H1 (cell line): Measurements from ENCODE around the gene C5orf46. TPM values are rescaled to one million over a fixed set of nuclear protein-coding genes. Genes with fewer than 3 reads are reported as not detected.

ENCODE experiments used
- CTCF ChIA-PET: fragments of 300-600 bp; sonication (Branson Sonifier 250); formaldehyde crosslinking; loops from one replicate; lab custom pipeline; 2021; ENCODE audit not compliant: partially characterized antibody; lab: Charles Lee
- POLR2A ChIA-PET: fragments of 300-600 bp; sonication (Branson Sonifier 250); formaldehyde crosslinking; loops from one replicate; lab custom pipeline; 2021; ENCODE audit warnings: inconsistent platforms; ENCODE audit not compliant: partially characterized antibody; lab: Charles Lee
- DNase-seq, 2 experiments: peaks; one replicate each; pipeline versions ENCODE4 v3.0.0 to v3.0.0-alpha.2; 2010 to 2022; ENCODE audit warnings: low spot score in 2 of 2, low read depth in 1 of 2, mixed read lengths in 1 of 2
- FAIRE-seq: peaks from 2 replicates; lab custom pipeline; 2011; peaks lifted over from hg19 to GRCh38; lab: Jason Lieb, UNC
- H2AFZ ChIP-seq: 2 replicates; pipeline ENCODE4 v1.8.1; 2012; ENCODE audit warnings: low read length, inconsistent platforms
- H2AK5ac ChIP-seq: 2 replicates; pipeline ENCODE4 v1.6.1; 2013; ENCODE audit warnings: low read depth, low read length
- H2BK120ac ChIP-seq: replicated peaks from 2 replicates; pipeline ENCODE3; 2013; ENCODE audit warnings: low read depth, low read length, inconsistent platforms
- H2BK12ac ChIP-seq: 2 replicates; pipeline ENCODE4 v1.6.1; 2013; ENCODE audit warnings: low read depth, low read length
- H2BK15ac ChIP-seq: 2 replicates; pipeline ENCODE4 v1.6.1; 2013; ENCODE audit warnings: low read length
- H2BK20ac ChIP-seq: 2 replicates; pipeline ENCODE4 v1.6.1; 2013; ENCODE audit warnings: low read length
- H2BK5ac ChIP-seq: 2 replicates; pipeline ENCODE4 v1.6.1; 2013; ENCODE audit warnings: low read depth, low read length
- H3K14ac ChIP-seq: 2 replicates; pipeline ENCODE4 v1.6.1; 2013; ENCODE audit warnings: inconsistent platforms; ENCODE audit not compliant: insufficient read length
- H3K18ac ChIP-seq: 2 replicates; pipeline ENCODE4 v1.6.1; 2013; ENCODE audit warnings: low read length; ENCODE audit errors: extremely low read depth
- H3K23ac ChIP-seq: 2 replicates; pipeline ENCODE4 v1.6.1; 2013; ENCODE audit warnings: inconsistent platforms; ENCODE audit not compliant: insufficient read length
- H3K23me2 ChIP-seq: 2 replicates; pipeline ENCODE4 v1.6.1; 2013; ENCODE audit warnings: low read depth, low read length
- H3K27ac ChIP-seq: 2 replicates; pipeline ENCODE4 v1.6.1; 2011; ENCODE audit warnings: low read depth, low read length, inconsistent platforms
- H3K27me3 ChIP-seq, 4 experiments: replicated peaks in 1 of 4; 1 replicate in 1 of 4; 2 replicates in 3 of 4; pipeline versions ENCODE4 v1.6.1 to v1.8.1; 2011 to 2013; ENCODE audit warnings: low read length in 3 of 4, mild to moderate bottlenecking in 3 of 4, inconsistent platforms in 2 of 4, mixed read lengths in 2 of 4, moderate library complexity in 1 of 4; ENCODE audit not compliant: control insufficient read depth in 3 of 4, insufficient read depth in 3 of 4; ENCODE audit errors: extremely low read depth in 1 of 4
- H3K36me3 ChIP-seq, 4 experiments: 2 replicates each; pipeline versions ENCODE4 v1.6.1 to v1.8.1; 2011 to 2013; ENCODE audit warnings: mild to moderate bottlenecking in 4 of 4, low read length in 3 of 4, moderate library complexity in 2 of 4, control low read depth in 1 of 4, inconsistent platforms in 1 of 4; ENCODE audit not compliant: insufficient read depth in 4 of 4, control insufficient read depth in 2 of 4
- H3K4ac ChIP-seq: replicated peaks from 2 replicates; pipeline ENCODE3; 2013; ENCODE audit warnings: low read length, low read depth, mixed read lengths, inconsistent platforms; ENCODE audit not compliant: insufficient read length
- H3K4me1 ChIP-seq, 4 experiments: replicated peaks in 1 of 4; 1 replicate in 1 of 4; 2 replicates in 3 of 4; pipeline versions ENCODE4 v1.6.1 to v1.8.1; 2011 to 2013; ENCODE audit warnings: low read length in 3 of 4, inconsistent platforms in 2 of 4, mixed read lengths in 1 of 4; ENCODE audit not compliant: insufficient read depth in 4 of 4, control insufficient read depth in 3 of 4
- H3K4me2 ChIP-seq, 2 experiments: 2 replicates each; pipeline versions ENCODE4 v1.6.1 to v1.8.1; 2011 to 2013; ENCODE audit warnings: low read depth in 2 of 2, low read length in 2 of 2, control low read depth in 1 of 2, inconsistent platforms in 1 of 2, mild to moderate bottlenecking in 1 of 2; ENCODE audit not compliant: insufficient read depth in 1 of 2
- H3K4me3 ChIP-seq, 4 experiments: fragments of 200-600, 300-600 bp in 1 of 4; sonication (generic), shearing (Covaris generic), sonication (Bioruptor Twin) in 1 of 4; 2 replicates each; pipeline versions ENCODE4 v1.5.1 to v1.8.1; 2011 to 2016; ENCODE audit warnings: low read length in 4 of 4, low read depth in 3 of 4, control low read depth in 2 of 4, inconsistent platforms in 2 of 4, mild to moderate bottlenecking in 2 of 4, mixed read lengths in 1 of 4, moderate library complexity in 1 of 4; ENCODE audit not compliant: insufficient read depth in 2 of 4; ENCODE audit errors: extremely low read depth in 1 of 4
- H3K56ac ChIP-seq: replicated peaks from 2 replicates; pipeline ENCODE3; 2013; ENCODE audit warnings: low read depth, mild to moderate bottlenecking, mixed read lengths, low read length, inconsistent platforms; ENCODE audit not compliant: insufficient read length
- H3K79me1 ChIP-seq: 2 replicates; pipeline ENCODE4 v1.6.1; 2013; ENCODE audit warnings: low read depth, low read length, control low read depth
- H3K79me2 ChIP-seq, 2 experiments: 2 replicates each; pipeline versions ENCODE4 v1.6.1 to v1.8.1; 2012 to 2013; ENCODE audit warnings: low read length in 2 of 2, mild to moderate bottlenecking in 2 of 2, inconsistent platforms in 1 of 2; ENCODE audit not compliant: insufficient read depth in 2 of 2, control insufficient read depth in 1 of 2
- H3K9ac ChIP-seq, 4 experiments: replicated peaks in 1 of 4; 1 replicate in 1 of 4; 2 replicates in 3 of 4; pipeline versions ENCODE4 v1.6.1 to v1.8.1; 2011 to 2013; ENCODE audit warnings: low read depth in 3 of 4, low read length in 3 of 4, control low read depth in 2 of 4, mild to moderate bottlenecking in 2 of 4, moderate library complexity in 2 of 4, inconsistent platforms in 1 of 4; ENCODE audit errors: extremely low read depth in 1 of 4
- H3K9me3 ChIP-seq, 2 experiments: 2 replicates each; pipeline versions ENCODE4 v1.6.1 to v1.8.1; 2012 to 2013; ENCODE audit warnings: mild to moderate bottlenecking in 2 of 2, moderate library complexity in 2 of 2, control low read depth in 1 of 2, inconsistent platforms in 1 of 2, low read depth in 1 of 2, low read length in 1 of 2, mixed read lengths in 1 of 2; ENCODE audit not compliant: insufficient read depth in 2 of 2
- H4K20me1 ChIP-seq, 2 experiments: replicated peaks in 1 of 2; 2 replicates each; pipeline versions ENCODE3 to v1.8.1; 2011 to 2013; ENCODE audit warnings: inconsistent platforms in 2 of 2, low read length in 2 of 2, mild to moderate bottlenecking in 1 of 2; ENCODE audit not compliant: insufficient read depth in 2 of 2, control insufficient read depth in 1 of 2
- H4K5ac ChIP-seq: 2 replicates; pipeline ENCODE4 v1.6.1; 2013; ENCODE audit warnings: low read length, low read depth, mixed read lengths, inconsistent platforms; ENCODE audit not compliant: insufficient read length
- H4K8ac ChIP-seq: 2 replicates; pipeline ENCODE4 v1.8.0; 2013; ENCODE audit warnings: mild to moderate bottlenecking, moderate library complexity, low read length, inconsistent platforms; ENCODE audit not compliant: insufficient read depth; ENCODE audit errors: extremely low read depth
- H4K91ac ChIP-seq: replicated peaks from 2 replicates; pipeline ENCODE3; 2013; ENCODE audit warnings: low read length, mixed read lengths, inconsistent platforms; ENCODE audit not compliant: insufficient read length
- CHD2 ChIP-seq: IDR thresholded peaks from 2 replicates; pipeline ENCODE4 v1.6.1; 2012; ENCODE audit warnings: low read length, improper control_type of control experiment
- FOSL1 ChIP-seq: IDR thresholded peaks from 2 replicates; pipeline ENCODE4 v1.6.1; 2011; ENCODE audit warnings: mild to moderate bottlenecking, low read depth, low read length, moderate library complexity; ENCODE audit not compliant: insufficient read depth
- KDM1A ChIP-seq: fragments of 200-600, 300-600 bp; sonication (generic); IDR thresholded peaks from 2 replicates; pipeline ENCODE4 v1.7.1; 2016; ENCODE audit warnings: mild to moderate bottlenecking, low read length, borderline replicate concordance
- MAFK ChIP-seq: IDR thresholded peaks from 2 replicates; pipeline ENCODE4 v1.6.1; 2012; ENCODE audit warnings: low read depth, mild to moderate bottlenecking, improper control_type of control experiment, low read length
- POLR2A ChIP-seq, 2 experiments: IDR thresholded peaks; 1 replicate in 1 of 2; 2 replicates in 1 of 2; pipeline ENCODE4 v1.6.1; 2011; ENCODE audit warnings: low read depth in 2 of 2, low read length in 2 of 2, mild to moderate bottlenecking in 2 of 2; ENCODE audit errors: control extremely low read depth in 1 of 2
- POLR2AphosphoS5 ChIP-seq: IDR thresholded peaks from 2 replicates; pipeline ENCODE4 v1.6.1; 2011; ENCODE audit warnings: low read depth, low read length
- TAF1 ChIP-seq: IDR thresholded peaks from 2 replicates; pipeline ENCODE4 v1.6.1; 2011; ENCODE audit warnings: mild to moderate bottlenecking, low read depth, low read length
- WGBS, 2 experiments: shearing (Covaris generic) in 1 of 2; methylation state at CpG; one replicate each; pipeline versions ENCODE4 v1.1.6 to v1.1.7; 2013 to 2015; ENCODE audit warnings: low lambda C conversion rate in 2 of 2, mixed read lengths in 2 of 2, inconsistent platforms in 1 of 2, low coverage in 1 of 2, missing lambda C conversion rate in 1 of 2; ENCODE audit not compliant: insufficient replicate concordance in 2 of 2, insufficient coverage in 1 of 2, insufficient read length in 1 of 2; ENCODE audit errors: extremely low coverage in 1 of 2, missing lambda C conversion rate in 1 of 2; 5-methylcytosine and 5-hydroxymethylcytosine counted together
- polyA plus RNA-seq, 7 experiments: library from polyadenylated mRNA; depleted of rRNA in 3 of 7; stranded (reverse) in 5 of 7; unstranded in 2 of 7; fragments of >200 nt in 5 of 7; fragments of 200-250 nt in 2 of 7; gene quantifications; 1 replicate in 5 of 7; 2 replicates in 1 of 7; 4 replicates in 1 of 7; pipeline versions ENCODE4 v1.2.1 to v1.2.3, GENCODE V29; 2011 to 2013; ENCODE audit warnings: missing spikeins in 2 of 7, mixed read lengths in 2 of 7
- total RNA-seq: library from RNA; stranded (reverse); fragmentation: NEBNext Ultra II Directional; extraction: Animal tissue kit (Norgen Biotek cat#: 25700); gene quantifications from 2 replicates; pipeline ENCODE4 v1.2.1, GENCODE V29; 2021

C5orf46 gene
- total and polyA plus RNA-seq, 2 of the 8 experiments (the other 6 are each of a cell fraction or from before 2014, with no cell fraction given): not detected

GRCh38 chr5:147860641-147861025 is 45.7 kb downstream of the C5orf46 start:
- Histone ChIP-seq H3K4me3 (no peak overlapping the region), H3K18ac (no peak overlapping the region), H4K8ac (no peak overlapping the region), H3K79me1 (no peaks in the 10 kb centered on the region), H2BK120ac (no peak overlapping the region), H4K20me1 (peaks cover 0 to 1% of the 10 kb centered on the region in 2 experiments), H3K23ac (no peak overlapping the region), H2AK5ac (no peak overlapping the region), H3K27ac (no peak overlapping the region), H4K5ac (no peak overlapping the region), H3K36me3 (peaks cover 0 to 41% (median 6%) of the 10 kb centered on the region in 4 experiments; a peak in 6 of 8 replicates), H2BK20ac (no peak overlapping the region), H3K9ac (no peak overlapping the region), H3K27me3 (no peaks in the 10 kb centered on the region), H3K4me1 (peaks cover 2 to 21% (median 18%) of the 10 kb centered on the region in 4 experiments; a peak in 6 of 7 replicates), H3K4ac (no peak overlapping the region), H3K14ac (no peak overlapping the region), H3K4me2 (no peak overlapping the region; a peak in 1 of 4 replicates), H3K56ac (no peak overlapping the region), H4K91ac (no peak overlapping the region), H2AFZ (no peak overlapping the region), H3K79me2 (peaks cover 0 to 21% of the 10 kb centered on the region in 2 experiments; a peak in 2 of 4 replicates), H2BK5ac (no peak overlapping the region), H3K23me2 (no peaks in the 10 kb centered on the region), H3K9me3 (no peaks in the 10 kb centered on the region), H2BK12ac (no peak overlapping the region), H2BK15ac (no peak overlapping the region)
- DNase-seq: no peak
- POLR2A ChIA-PET: interaction anchor here (0.9 to 26.7 kb wide), 13 partner anchors 7 to 166 kb away, joined by 3 to 730 read pairs (median 10); partner anchors contain the start of gene SCGB3A2
- 78% methylated on average over 1 of the region's 1 CpG; no CpG with 5 or more reads in 1 of the 2 experiments for WGBS, 2 experiments
- CTCF ChIA-PET: interaction anchor here (0.6 to 9.2 kb wide), 5 partner anchors 8 to 72 kb away, joined by 3 to 126 read pairs (median 7); partner anchors contain the start of gene SCGB3A2
- FAIRE-seq: no peak
- TF ChIP-seq POLR2A (IDR thresholded peaks at IDR 0.05; ENCODE audit: control extremely low read depth in 1 of 2, low read depth in 2 of 2, low read length in 2 of 2): peak in 1 of 2 experiments; percentile 15; a peak in 1 of 3 replicates
- TF ChIP-seq CHD2: no peak
- TF ChIP-seq POLR2AphosphoS5: peak; percentile 55
- TF ChIP-seq FOSL1: no peak
- no peak for TF ChIP-seq TAF1
- TF ChIP-seq MAFK: no peak
- TF ChIP-seq KDM1A: no peak
